ENCODE results near the gene CARD16. TPM values are rescaled to one million over a fixed set of nuclear protein-coding genes. Genes with fewer than 3 reads are reported as not detected.
"Not testable (repeated sequence)": the region's sequence is repeated elsewhere in the genome, so short reads cannot be mapped to it uniquely, and the experiment has no call there.

The CARD16 gene
- total RNA-seq (2014; rRNA removed; shearing (Covaris generic); ENCODE audit: low replicate concordance), result 0.30 TPM in 1 of 2 replicates, not detected in the other

- peak; percentile 4 for DNase-seq
- H3K27me3 ChIP-seq, H3K9me3 ChIP-seq, H3K36me3 ChIP-seq, H3K4me3 ChIP-seq: not testable (repeated sequence)
These were observed at the start of gene CARD16 for GRCh38 chr11:105044557-105045524. CARD16 (minus strand) TSS chr11:105045335; CDS start chr11:105045297, 38 bp downstream.

- no peaks in the 10 kb centered on the region for H3K36me3 ChIP-seq
- H3K9me3 ChIP-seq, result no peaks in the 10 kb centered on the region
- no peak overlapping the region for H3K4me3 ChIP-seq
- no peak for DNase-seq
- H3K27me3 ChIP-seq, result no peaks in the 10 kb centered on the region
These were observed 47.4 kb upstream of the CARD16 start for GRCh38 chr11:105092256-105093239.

- no peak overlapping the region for H3K4me3 ChIP-seq
- H3K27me3 ChIP-seq, result no peaks in the 10 kb centered on the region; the same call in 1 of the 2 replicates
- DNase-seq, result no peak
- H3K36me3 ChIP-seq, result no peaks in the 10 kb centered on the region
- H3K9me3 ChIP-seq, result no peaks in the 10 kb centered on the region
These were observed 36.4 kb upstream of the CARD16 start for GRCh38 chr11:105081412-105082150.

DNA sequence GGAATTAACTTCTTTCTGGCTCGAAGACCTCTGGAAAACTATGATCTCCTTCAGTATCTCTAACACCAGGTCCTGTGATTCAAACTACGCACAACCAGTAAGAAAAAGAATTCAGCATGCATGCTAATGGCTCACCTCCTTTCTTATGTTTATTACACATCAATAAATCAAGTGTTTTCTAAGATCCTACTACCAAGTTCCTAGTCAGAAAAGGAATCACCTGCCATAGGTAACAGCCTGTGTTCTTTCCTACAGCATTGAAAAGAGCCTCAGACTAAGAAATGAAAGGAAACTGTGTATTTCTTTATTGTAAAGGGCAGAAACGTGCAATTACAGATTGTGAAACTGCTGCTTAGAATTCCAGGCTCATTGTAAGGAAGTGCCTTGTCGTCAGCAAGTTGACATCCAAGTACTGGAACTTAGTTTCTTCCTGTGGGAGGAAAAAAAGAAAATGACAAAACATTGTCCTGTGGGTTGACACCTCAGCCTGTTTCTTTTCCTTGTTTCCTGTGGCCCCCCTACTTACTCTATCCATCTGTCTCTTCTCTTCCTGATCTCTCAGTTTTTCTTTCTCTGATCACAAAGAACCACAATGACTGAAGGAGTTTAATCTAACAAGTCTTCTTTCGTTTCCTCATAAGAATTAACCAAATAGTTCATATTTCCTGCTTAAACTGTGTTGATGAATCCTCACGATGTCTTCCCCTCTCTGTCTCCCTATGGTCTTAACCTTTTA is 35.2 kb upstream of the CARD16 start:
- not testable (repeated sequence) for DNase-seq, H3K27me3 ChIP-seq, H3K4me3 ChIP-seq, H3K36me3 ChIP-seq, H3K9me3 ChIP-seq

GRCh38 chr11:105078283-105078682 is 33.1 kb upstream of the CARD16 start:
- H3K9me3 ChIP-seq, result no peaks in the 10 kb centered on the region
- no peaks in the 10 kb centered on the region for H3K36me3 ChIP-seq
- no peak overlapping the region for H3K4me3 ChIP-seq
- no peak for DNase-seq
- H3K27me3 ChIP-seq, result no peaks in the 10 kb centered on the region; the same call in 1 of the 2 replicates

DNA sequence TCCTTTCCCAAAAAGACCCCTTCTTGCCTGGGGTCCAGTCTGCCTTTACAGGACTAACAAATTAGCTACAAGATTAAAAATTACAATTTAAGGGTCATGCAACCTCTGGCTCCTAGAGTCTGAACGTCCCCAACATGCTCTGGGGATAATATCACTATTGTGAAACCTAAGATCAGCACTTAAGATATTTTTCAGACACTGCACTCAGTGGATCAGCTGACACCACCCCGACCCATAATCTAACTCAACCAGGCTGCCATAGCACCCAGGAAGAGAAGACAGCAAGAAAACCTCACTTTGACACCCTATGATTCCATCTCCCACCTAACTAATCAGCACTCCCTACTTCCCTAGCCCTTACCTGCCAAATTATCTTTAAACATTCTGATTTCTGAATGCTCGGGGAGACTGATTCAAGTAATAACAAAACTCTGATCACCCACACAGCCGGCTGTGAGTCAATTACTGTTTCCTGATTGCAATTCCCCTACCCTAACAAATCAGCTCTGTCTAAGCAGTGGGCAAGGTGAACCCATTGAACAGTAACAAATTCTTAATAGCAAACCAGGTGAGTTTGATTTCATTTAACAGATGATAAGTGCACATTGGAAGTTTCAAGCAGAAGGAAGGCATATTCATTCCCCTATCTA is 32.1 kb upstream of the CARD16 start:
- not testable (repeated sequence) for H3K27me3 ChIP-seq, H3K36me3 ChIP-seq, DNase-seq, H3K9me3 ChIP-seq, H3K4me3 ChIP-seq

DNA sequence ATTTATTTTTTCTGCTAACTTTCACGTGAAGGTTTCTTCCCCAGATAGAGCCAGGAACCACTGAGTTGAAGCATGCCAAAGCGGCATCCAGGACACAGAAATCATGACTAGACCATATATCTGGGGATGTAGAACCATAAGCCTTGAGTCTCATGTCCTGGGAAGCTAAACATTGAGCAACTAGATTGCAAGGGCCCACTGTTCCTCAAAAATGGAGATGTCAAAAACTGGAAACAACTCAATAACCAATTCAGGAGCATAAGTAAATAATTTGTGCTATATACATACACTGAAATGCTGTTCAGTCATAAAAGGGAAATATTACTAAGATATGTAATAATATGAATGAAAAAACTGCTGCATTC is 29.0 kb upstream of the CARD16 start:
- no peaks in the 10 kb centered on the region; the same call in 1 of the 2 replicates for H3K27me3 ChIP-seq
- H3K36me3 ChIP-seq, result no peaks in the 10 kb centered on the region
- H3K9me3 ChIP-seq, result no peaks in the 10 kb centered on the region
- no peak overlapping the region for H3K4me3 ChIP-seq
- DNase-seq, result no peak

DNA sequence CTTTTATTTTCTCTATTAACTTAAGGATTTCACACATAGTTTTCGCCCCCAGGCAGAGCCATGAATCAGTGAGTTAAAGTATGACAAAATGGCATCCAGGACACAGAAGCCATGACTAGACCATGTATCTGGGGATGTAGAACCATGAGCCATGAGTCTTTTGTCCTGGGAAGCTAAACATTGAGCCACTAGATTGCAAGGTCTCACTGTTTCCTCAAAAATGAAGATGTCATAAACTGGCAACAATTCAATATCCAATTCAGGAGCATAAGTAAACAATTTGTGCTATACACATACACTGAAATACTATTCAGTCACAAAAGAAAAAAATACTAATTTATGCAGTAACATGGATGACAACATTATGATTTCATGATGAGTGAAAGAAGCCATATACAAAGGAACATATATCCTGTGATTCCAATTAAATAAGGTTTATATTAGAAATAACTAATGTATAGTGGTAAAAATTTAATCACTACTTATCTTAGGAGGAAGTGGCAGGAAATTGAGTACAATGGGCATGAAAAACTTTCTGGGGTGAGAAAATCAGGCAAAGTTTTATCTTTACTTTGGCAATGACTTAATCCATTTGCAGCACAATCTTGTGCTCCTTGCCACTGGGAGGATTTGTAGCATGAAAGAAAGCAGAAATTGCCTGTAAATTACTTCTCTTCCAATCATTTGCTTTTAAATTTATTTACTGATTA is 28.5 kb upstream of the CARD16 start:
- Histone ChIP-seq H3K4me3 (no peak overlapping the region), H3K36me3 (no peaks in the 10 kb centered on the region), H3K27me3 (no peaks in the 10 kb centered on the region), H3K9me3 (no peaks in the 10 kb centered on the region)
- no peak for DNase-seq

DNA sequence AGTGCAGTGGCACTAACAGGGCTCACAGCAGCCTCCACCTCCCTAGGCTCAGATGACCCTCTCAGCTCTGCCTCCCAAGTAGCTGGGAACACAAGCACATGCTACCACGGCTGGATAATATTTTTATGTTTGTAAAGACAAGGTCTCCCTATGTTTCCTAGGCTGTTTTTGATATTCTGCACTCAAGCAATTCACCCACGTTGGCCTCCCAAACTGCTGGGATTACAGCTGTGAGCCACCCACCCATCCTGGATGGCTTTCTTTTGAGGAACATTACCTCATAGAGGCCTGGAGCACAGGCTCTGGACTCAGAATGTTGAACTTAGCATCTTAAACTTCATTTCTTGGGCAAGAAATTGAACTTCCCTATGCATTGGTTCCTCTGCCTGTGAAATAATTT is 26.9 kb upstream of the CARD16 start:
- not testable (repeated sequence) for H3K9me3 ChIP-seq, H3K27me3 ChIP-seq, DNase-seq, H3K36me3 ChIP-seq, H3K4me3 ChIP-seq

DNA sequence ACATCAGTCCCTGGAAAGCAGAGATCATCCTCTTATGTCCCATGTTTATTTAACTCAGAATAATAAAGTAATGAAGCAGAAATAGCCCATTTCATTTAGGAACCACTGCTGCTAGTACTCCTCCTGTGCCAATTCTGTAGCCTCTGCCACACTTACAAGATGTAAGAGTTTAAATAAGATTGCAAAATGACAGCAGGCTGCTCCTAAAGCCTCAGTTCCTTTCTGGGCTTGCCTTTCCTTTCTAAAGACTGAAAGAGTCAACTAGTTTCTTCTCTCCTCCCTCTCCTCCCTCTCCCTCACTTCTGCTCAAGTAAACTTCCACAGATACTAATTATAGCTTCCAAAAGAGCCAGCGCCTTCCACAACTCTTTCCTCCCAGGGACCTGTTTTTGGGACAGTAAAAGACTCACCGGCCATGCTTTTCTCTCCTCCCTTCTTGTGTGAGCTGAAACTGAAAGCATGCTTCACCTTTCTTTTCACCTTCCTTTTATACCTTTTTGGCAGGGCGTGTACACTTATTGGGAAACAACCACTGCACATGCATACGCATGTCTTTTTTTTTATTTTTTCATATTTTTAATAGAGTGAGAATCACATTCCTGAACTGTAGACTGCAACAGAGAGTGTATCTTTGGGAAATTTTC is 26.1 kb upstream of the CARD16 start:
- Histone ChIP-seq H3K27me3 (no peaks in the 10 kb centered on the region), H3K4me3 (no peak overlapping the region), H3K36me3 (no peaks in the 10 kb centered on the region), H3K9me3 (no peaks in the 10 kb centered on the region)
- DNase-seq, result no peak

DNA sequence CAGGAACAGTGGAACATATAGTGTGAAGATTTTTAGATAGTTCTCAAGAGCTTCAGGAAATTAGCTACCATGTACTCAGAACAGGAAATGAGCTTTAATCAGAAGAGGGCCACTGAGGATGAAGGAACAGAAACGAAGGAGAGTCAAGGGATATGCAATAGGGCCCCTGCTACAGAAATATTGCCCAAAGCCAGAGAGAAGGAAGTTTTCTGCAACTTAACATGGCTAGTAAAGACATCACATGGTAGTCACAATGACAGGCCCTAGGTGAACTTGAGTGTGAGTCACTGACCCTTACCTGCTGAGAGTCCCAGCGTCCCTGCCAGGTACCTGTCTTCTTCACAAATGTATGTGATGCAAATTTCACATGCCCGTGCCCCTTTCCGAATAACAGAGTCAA is 25.2 kb upstream of the CARD16 start:
- Histone ChIP-seq H3K9me3 (no peaks in the 10 kb centered on the region), H3K27me3 (no peaks in the 10 kb centered on the region), H3K36me3 (no peaks in the 10 kb centered on the region), H3K4me3 (no peak overlapping the region)
- no peak for DNase-seq

DNA sequence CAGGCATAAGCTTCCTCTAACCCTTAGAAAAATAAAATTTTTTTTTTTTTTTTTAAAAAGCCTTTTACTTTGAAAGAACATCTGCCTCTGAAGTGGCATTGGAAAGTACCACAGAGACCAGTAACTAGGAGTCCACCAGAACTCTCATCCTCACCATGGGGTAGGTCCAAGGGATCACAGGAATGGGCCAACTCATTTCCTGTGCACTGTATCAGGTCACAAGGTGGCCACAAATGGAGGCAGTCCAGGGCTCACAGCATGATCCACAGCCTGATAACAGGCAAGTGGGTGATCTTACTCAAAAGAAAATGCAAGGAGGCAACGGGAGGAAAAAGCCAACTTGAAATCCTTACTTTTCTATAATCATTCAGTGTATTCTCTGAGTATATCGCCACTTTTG is 24.6 kb upstream of the CARD16 start:
- DNase-seq, H3K4me3 ChIP-seq, H3K9me3 ChIP-seq, H3K36me3 ChIP-seq, H3K27me3 ChIP-seq: not testable (repeated sequence)

- not testable (repeated sequence) for DNase-seq, H3K4me3 ChIP-seq, H3K36me3 ChIP-seq, H3K9me3 ChIP-seq, H3K27me3 ChIP-seq
These were observed 18.3 kb upstream of the CARD16 start for GRCh38 chr11:105063245-105063941.

DNA sequence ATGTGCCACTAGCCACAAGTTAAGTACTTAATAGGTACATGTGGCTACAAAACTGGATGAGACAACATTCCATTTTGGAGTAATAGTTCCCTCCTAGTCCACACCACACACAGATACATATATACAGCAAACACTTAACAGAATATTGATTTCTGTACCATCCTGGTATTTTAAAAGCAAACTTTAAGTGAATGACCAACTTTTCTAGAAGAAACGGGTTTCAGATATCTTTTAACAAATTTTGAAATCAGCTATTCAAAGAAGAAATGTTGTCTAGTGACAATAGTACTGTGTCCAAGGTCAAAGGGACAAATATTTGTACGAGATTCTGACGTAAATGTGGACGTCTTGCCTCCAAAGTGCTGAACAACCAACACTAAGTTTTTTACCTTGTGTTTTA is 12.3 kb upstream of the CARD16 start:
- H3K4me3 ChIP-seq, result no peak overlapping the region
- H3K9me3 ChIP-seq, result no peaks in the 10 kb centered on the region
- H3K36me3 ChIP-seq, result no peaks in the 10 kb centered on the region
- no peak for DNase-seq
- no peaks in the 10 kb centered on the region for H3K27me3 ChIP-seq

Data from MG63 (cell line).